NCI-H345 (cell line): Measurements from ENCODE around the gene ATP8B4.
"Not testable (repeated sequence)": the region's sequence is repeated elsewhere in the genome, so short reads cannot be mapped to it uniquely, and the experiment has no call there.

ENCODE experiments used
- DNase-seq: peaks from one replicate; lab custom pipeline; 2025; lab: John Stamatoyannopoulos, UW

ATP8B4 gene

GRCh38 chr15:50119063-50120040, at the start of gene ATP8B4:
TSS of gene ATP8B4 (minus strand) at chr15:50119233. CDS start at chr15:50106966, 12,267 bp downstream.
- no peak for DNase-seq

- no peak for DNase-seq
Measured at GRCh38 chr15:50168379-50168778, 49.3 kb upstream of the ATP8B4 start.

- no peak for DNase-seq
Measured at GRCh38 chr15:50167110-50167509, 48.1 kb upstream of the ATP8B4 start.

- no peak for DNase-seq
Measured at GRCh38 chr15:50166216-50166615, 47.2 kb upstream of the ATP8B4 start.

- no peak for DNase-seq
Measured at GRCh38 chr15:50164458-50164857, 45.4 kb upstream of the ATP8B4 start.

GRCh38 chr15:50163719-50164410, 44.8 kb upstream of the ATP8B4 start:
- no peak for DNase-seq

GRCh38 chr15:50162969-50163718, 44.1 kb upstream of the ATP8B4 start:
- no peak for DNase-seq

- not testable (repeated sequence) for DNase-seq
Measured at GRCh38 chr15:50158236-50158635, 39.2 kb upstream of the ATP8B4 start.

- no peak for DNase-seq
Measured at GRCh38 chr15:50151476-50151875, 32.4 kb upstream of the ATP8B4 start.

- DNase-seq: no peak
Measured at GRCh38 chr15:50150851-50151250, 31.8 kb upstream of the ATP8B4 start.

GRCh38 chr15:50150349-50150748, 31.3 kb upstream of the ATP8B4 start:
- no peak for DNase-seq

- no peak for DNase-seq
Measured at GRCh38 chr15:50149090-50149489, 30.1 kb upstream of the ATP8B4 start.

GRCh38 chr15:50148362-50148963, 29.4 kb upstream of the ATP8B4 start:
- DNase-seq: no peak

- DNase-seq: no peak
Measured at GRCh38 chr15:50146632-50147031, 27.6 kb upstream of the ATP8B4 start.

- peak; percentile 74 for DNase-seq
Measured at GRCh38 chr15:50145451-50145872, 26.4 kb upstream of the ATP8B4 start.

GRCh38 chr15:50144341-50145120, 25.5 kb upstream of the ATP8B4 start:
- no peak for DNase-seq

GRCh38 chr15:50143255-50143860, 24.3 kb upstream of the ATP8B4 start:
- no peak for DNase-seq

- DNase-seq: no peak
Measured at GRCh38 chr15:50141856-50142255, 22.8 kb upstream of the ATP8B4 start.

- no peak for DNase-seq
Measured at GRCh38 chr15:50140983-50141382, 21.9 kb upstream of the ATP8B4 start.

- DNase-seq: no peak
Measured at GRCh38 chr15:50140098-50140497, 21.1 kb upstream of the ATP8B4 start.

GRCh38 chr15:50138391-50138790, 19.4 kb upstream of the ATP8B4 start:
- DNase-seq: no peak
